HEK293 (cell line): ENCODE data around the gene YWHAQ.
"Not testable (repeated sequence)": the region's sequence is repeated elsewhere in the genome, so short reads cannot be mapped to it uniquely, and the experiment has no call there.

Source experiments
- CTCF ChIA-PET: fragments of 350-600 bp; formaldehyde crosslinking; extraction: SDS; loops from one replicate; lab custom pipeline; 2021; ENCODE audit warnings: antibody characterized with exemption; lab: Yijun Ruan, JAX
- POLR2A ChIA-PET: fragments of 300-600 bp; formaldehyde crosslinking; extraction: SDS; loops from one replicate; lab custom pipeline; 2020; ENCODE audit warnings: antibody characterized with exemption, inconsistent platforms; lab: Yijun Ruan, JAX
- H3K27ac ChIP-seq: fragments of 200-500 bp; sonication (Bioruptor generic); 2 replicates; pipeline ENCODE4 v1.5.1; 2014; ENCODE audit warnings: low read depth, low read length, control low read depth, inconsistent platforms; ENCODE audit errors: extremely low read depth
- H3K36me3 ChIP-seq, 2 experiments: fragments of 200-500 bp in 1 of 2; sonication (Bioruptor generic) in 1 of 2; 1 replicate in 1 of 2; 2 replicates in 1 of 2; pipeline ENCODE4 v1.5.1; 2014 to 2017; ENCODE audit warnings: inconsistent platforms in 2 of 2, low read length in 2 of 2; ENCODE audit not compliant: control insufficient read depth in 2 of 2, insufficient read depth in 1 of 2
- H3K4me1 ChIP-seq: fragments of 200-500 bp; sonication (Bioruptor generic); 2 replicates; pipeline ENCODE4 v1.5.1; 2014; ENCODE audit warnings: mild to moderate bottlenecking, low read length, inconsistent platforms; ENCODE audit not compliant: control insufficient read depth, insufficient read depth
- H3K4me3 ChIP-seq: 2 replicates; pipeline ENCODE4 v1.5.1; 2011; ENCODE audit warnings: low read depth, mild to moderate bottlenecking, control low read depth, low read length, moderate library complexity
- H3K9me3 ChIP-seq: fragments of 200-500 bp; sonication (Bioruptor generic); 2 replicates; pipeline ENCODE4 v1.5.1; 2014; ENCODE audit warnings: low read depth, low read length, inconsistent platforms; ENCODE audit not compliant: control insufficient read depth, insufficient read depth
- ELK4 ChIP-seq: IDR thresholded peaks from 2 replicates; pipeline ENCODE4 v1.6.1; 2011; ENCODE audit warnings: mild to moderate bottlenecking, low read depth, low read length, borderline replicate concordance
- KLF16 ChIP-seq: fragments of 450-650 bp; formaldehyde crosslinking; IDR thresholded peaks from 2 replicates; pipeline ENCODE4 v1.5.1; 2017; ENCODE audit warnings: missing biosample characterization, missing genetic modification characterization
- OVOL3 ChIP-seq: fragments of 450-650 bp; formaldehyde crosslinking; IDR thresholded peaks from 2 replicates; pipeline ENCODE4 v1.5.1; 2016; ENCODE audit warnings: missing biosample characterization, missing genetic modification characterization
- PRDM10 ChIP-seq: fragments of 450-650 bp; formaldehyde crosslinking; IDR thresholded peaks from 2 replicates; pipeline ENCODE4 v1.5.1; 2016; ENCODE audit warnings: missing biosample characterization, missing genetic modification characterization
- PRDM6 ChIP-seq: fragments of 450-650 bp; formaldehyde crosslinking; IDR thresholded peaks from 2 replicates; pipeline ENCODE4 v1.5.1; 2017; ENCODE audit warnings: missing biosample characterization, missing genetic modification characterization
- SETDB1 ChIP-seq: IDR thresholded peaks from one replicate; pipeline ENCODE4 v1.6.1; 2017; ENCODE audit warnings: mild to moderate bottlenecking, low read length, moderate library complexity, mixed read lengths; ENCODE audit not compliant: insufficient read length
- SP7 ChIP-seq: fragments of 450-650 bp; formaldehyde crosslinking; IDR thresholded peaks from 2 replicates; pipeline ENCODE4 v1.5.1; 2016; ENCODE audit warnings: missing biosample characterization, missing genetic modification characterization
- ZBTB17 ChIP-seq: fragments of 450-650 bp; formaldehyde crosslinking; IDR thresholded peaks from 2 replicates; pipeline ENCODE4 v1.5.1; 2016; ENCODE audit warnings: missing biosample characterization, missing genetic modification characterization
- ZFP3 ChIP-seq: fragments of 450-650 bp; formaldehyde crosslinking; IDR thresholded peaks from 2 replicates; pipeline ENCODE4 v1.5.1; 2016; ENCODE audit warnings: low read depth, missing biosample characterization, missing genetic modification characterization
- ZIC2 ChIP-seq: fragments of 450-650 bp; formaldehyde crosslinking; IDR thresholded peaks from 2 replicates; pipeline ENCODE4 v1.5.1; 2016; ENCODE audit warnings: missing biosample characterization, missing genetic modification characterization
- ZNF10 ChIP-seq: fragments of 450-650 bp; formaldehyde crosslinking; IDR thresholded peaks from 2 replicates; pipeline ENCODE4 v1.5.1; 2017; ENCODE audit warnings: missing biosample characterization, missing genetic modification characterization
- ZNF157 ChIP-seq: fragments of 450-650 bp; formaldehyde crosslinking; IDR thresholded peaks from 2 replicates; pipeline ENCODE4 v1.5.1; 2016; ENCODE audit warnings: missing biosample characterization, missing genetic modification characterization
- ZNF280D ChIP-seq: fragments of 450-650 bp; formaldehyde crosslinking; IDR thresholded peaks from 2 replicates; pipeline ENCODE4 v1.5.1; 2016; ENCODE audit warnings: missing biosample characterization, missing genetic modification characterization
- ZNF362 ChIP-seq: fragments of 450-650 bp; formaldehyde crosslinking; IDR thresholded peaks from 2 replicates; pipeline ENCODE4 v1.5.1; 2016; ENCODE audit warnings: missing biosample characterization, missing genetic modification characterization
- ZNF366 ChIP-seq: fragments of 450-650 bp; formaldehyde crosslinking; conservative IDR thresholded peaks from 2 replicates; pipeline ENCODE4 v1.5.1; 2016; ENCODE audit warnings: missing biosample characterization, missing genetic modification characterization
- ZNF416 ChIP-seq: fragments of 450-650 bp; formaldehyde crosslinking; IDR thresholded peaks from 2 replicates; pipeline ENCODE4 v1.5.1; 2016; ENCODE audit warnings: missing biosample characterization, missing genetic modification characterization
- ZNF473 ChIP-seq: fragments of 450-650 bp; formaldehyde crosslinking; IDR thresholded peaks from 2 replicates; pipeline ENCODE4 v1.5.1; 2017; ENCODE audit warnings: missing biosample characterization, missing genetic modification characterization
- ZNF664 ChIP-seq: fragments of 450-650 bp; formaldehyde crosslinking; IDR thresholded peaks from 2 replicates; pipeline ENCODE4 v1.5.1; 2016; ENCODE audit warnings: missing biosample characterization, missing genetic modification characterization
- ZNF747 ChIP-seq: fragments of 450-650 bp; formaldehyde crosslinking; IDR thresholded peaks from 2 replicates; pipeline ENCODE4 v1.5.1; 2016; ENCODE audit warnings: missing biosample characterization, missing genetic modification characterization
- ZNF837 ChIP-seq: fragments of 450-650 bp; formaldehyde crosslinking; IDR thresholded peaks from 2 replicates; pipeline ENCODE4 v1.5.1; 2016; ENCODE audit warnings: missing biosample characterization, missing genetic modification characterization
- ZNF843 ChIP-seq: fragments of 450-650 bp; formaldehyde crosslinking; IDR thresholded peaks from 2 replicates; pipeline ENCODE4 v1.5.1; 2016; ENCODE audit warnings: missing biosample characterization, missing genetic modification characterization

Gene YWHAQ

GRCh38 chr2:9550859-9551391, 79.9 kb downstream of the YWHAQ start:
- TF ChIP-seq ZNF362 (tag by site-specific recombination): peak; percentile 41
- TF ChIP-seq, all 188 proteins: peak for 1; not testable (repeated sequence) for 187
- not testable (repeated sequence) for H3K36me3 ChIP-seq, H3K9me3 ChIP-seq, H3K4me3 ChIP-seq, H3K27ac ChIP-seq
- CTCF ChIA-PET: interaction anchor here (0.6 kb wide), 1 partner anchor 21 kb away, joined by 4 read pairs; no protein-coding TSS in a partner anchor
- peaks cover 24% of the 10 kb centered on the region for H3K4me1 ChIP-seq
- POLR2A ChIA-PET: interaction anchor here (0.7 kb wide), 1 partner anchor 51 kb away, joined by 4 read pairs; no protein-coding TSS in a partner anchor

- no peak overlapping the region for H3K27ac ChIP-seq
- H3K36me3 ChIP-seq: no peaks in the 10 kb centered on the region
- ChIA-PET CTCF (interaction anchor here (0.6 kb wide), 1 partner anchor 356 kb away, joined by 3 read pairs; no protein-coding TSS in a partner anchor), POLR2A (no interaction called here)
- H3K4me1 ChIP-seq: peaks cover 22% of the 10 kb centered on the region
- H3K4me3 ChIP-seq: no peak overlapping the region
- no peaks in the 10 kb centered on the region for H3K9me3 ChIP-seq
- TF ChIP-seq ZNF843 (tag by site-specific recombination): no peak
- TF ChIP-seq ZNF10 (tag by site-specific recombination): no peak
- TF ChIP-seq ZNF157 (tag by site-specific recombination): no peak
- no peak for TF ChIP-seq ZFP3 (tag by site-specific recombination)
- no peak for TF ChIP-seq SETDB1
Measured at GRCh38 chr2:9549420-9549819, 81.4 kb downstream of the YWHAQ start.

- POLR2A ChIA-PET: interaction anchor here (0.6 kb wide), 1 partner anchor 120 kb away, joined by 6 read pairs; no protein-coding TSS in a partner anchor
- no peak overlapping the region for H3K4me3 ChIP-seq
- H3K4me1 ChIP-seq: peaks cover 16% of the 10 kb centered on the region
- CTCF ChIA-PET: no interaction called here
- no peaks in the 10 kb centered on the region for H3K36me3 ChIP-seq
- H3K9me3 ChIP-seq: no peaks in the 10 kb centered on the region
- peak overlapping the region; percentile 5; the same call in 1 of the 2 replicates for H3K27ac ChIP-seq
- TF ChIP-seq ELK4 (no peak), PRDM6 (tag by site-specific recombination) (peak; percentile 42; the same call in 1 of the 2 replicates), SP7 (no peak), PRDM10 (tag by site-specific recombination) (peak; percentile 38; the same call in 1 of the 2 replicates), KLF16 (no peak), ZNF366 (tag by site-specific recombination) (peak; percentile 25; the same call in 1 of the 2 replicates), ZNF473 (tag by site-specific recombination) (no peak), ZIC2 (tag by site-specific recombination) (no peak), ZNF837 (tag by site-specific recombination) (no peak), ZNF416 (tag by site-specific recombination) (no peak), OVOL3 (tag by site-specific recombination) (no peak), ZNF664 (no peak), ZNF747 (tag by site-specific recombination) (no peak), ZNF280D (tag by site-specific recombination) (no peak), ZBTB17 (tag by site-specific recombination) (no peak)
Measured at GRCh38 chr2:9548506-9548905, 82.3 kb downstream of the YWHAQ start.
